Endometrial microvascular endothelial cells (primary cell): ENCODE data around the gene MAML2. TPM values are rescaled to one million over a fixed set of nuclear protein-coding genes. Genes with fewer than 3 reads are reported as not detected.

ENCODE experiments used
- in situ Hi-C: cut with HindIII; loops from 2 replicates; pipeline ENCODE4 v1.10.0; 2017; ENCODE audit warnings: low sequenced_read_pairs, low pct_unique_long_range_greater_than_20kb; ENCODE audit errors: inconsistent ontology term
- total RNA-seq: library from RNA; depleted of rRNA; stranded (reverse); fragments of >200 nt; gene quantifications from one replicate; pipeline ENCODE4 v1.2.3, GENCODE V29; 2015; ENCODE audit errors: inconsistent ontology term

Gene MAML2
- total RNA-seq, 1 donor from 2014 or later: 4.0 TPM

DNA sequence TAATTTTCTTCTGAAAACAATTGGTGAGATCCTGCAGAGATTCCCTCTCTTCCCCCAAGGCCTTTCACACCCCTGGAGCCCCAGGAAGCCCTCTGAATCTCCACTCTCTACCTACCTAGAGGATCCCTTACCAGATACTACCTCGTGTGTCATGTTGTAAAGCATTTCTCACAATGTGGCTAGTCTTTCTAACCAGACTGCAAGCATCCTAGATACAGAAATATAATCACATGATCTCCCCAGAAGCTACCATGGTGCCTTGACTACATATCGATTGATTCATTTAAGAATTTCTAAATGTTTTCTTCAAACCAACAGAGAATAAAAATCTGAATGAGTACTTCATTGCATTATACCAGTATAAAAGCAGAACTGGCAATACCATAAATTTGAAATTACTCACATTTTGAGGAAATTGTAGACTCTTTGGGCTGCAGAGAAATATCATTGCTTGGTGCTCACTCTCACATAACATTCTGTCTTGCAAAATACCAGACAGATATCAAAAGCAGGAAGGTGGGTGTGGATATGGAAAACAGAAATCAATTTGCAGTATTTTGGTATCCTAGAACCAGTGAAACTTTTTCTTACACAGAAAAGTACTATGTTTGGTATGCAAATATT, 113.5 kb downstream of the MAML2 start:
- in situ Hi-C loops: no loop called here

DNA sequence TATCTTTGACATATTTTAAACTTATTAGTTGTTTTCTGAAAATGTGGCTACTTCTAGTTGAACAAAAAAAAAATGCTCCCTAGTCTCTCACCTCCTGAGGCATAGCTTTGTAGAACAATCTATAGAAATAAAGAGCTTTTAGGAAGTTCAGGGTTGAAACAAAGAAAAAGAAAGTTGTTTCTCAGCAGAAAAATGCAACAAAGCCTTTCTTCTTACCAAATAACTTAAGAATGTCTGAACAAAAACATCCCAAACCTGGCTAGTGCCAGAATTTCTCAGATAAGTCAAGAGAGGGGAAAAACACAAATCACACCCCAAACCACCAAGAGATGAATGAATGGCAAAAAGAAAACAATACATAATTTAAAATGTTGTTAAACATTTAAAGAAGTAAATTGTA, 114.1 kb downstream of the MAML2 start:
- in situ Hi-C loops: no loop called here

DNA sequence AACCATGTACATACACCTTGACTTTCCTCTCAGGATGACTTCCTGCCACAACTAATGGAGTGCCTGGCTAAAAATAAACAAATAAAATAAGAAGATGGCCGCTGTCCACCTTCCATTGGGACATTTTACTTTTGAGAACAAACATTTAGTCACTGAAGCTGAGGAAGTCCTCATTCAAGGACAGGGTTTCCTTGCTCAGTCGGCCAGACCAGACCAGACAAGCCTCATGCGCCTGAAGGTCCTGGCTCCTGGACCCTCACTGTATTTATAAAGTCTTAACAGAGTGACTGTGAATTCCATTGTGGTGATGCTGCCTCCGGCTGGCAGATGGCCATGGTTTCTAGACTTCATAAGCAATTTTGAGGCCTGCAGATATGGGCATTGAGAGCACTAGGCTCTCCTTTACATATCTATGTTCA, 114.5 kb downstream of the MAML2 start:
- in situ Hi-C loops: no loop called here

GRCh38 chr11:96227244-96227643, 115.8 kb downstream of the MAML2 start:
- in situ Hi-C loops: no loop called here

DNA sequence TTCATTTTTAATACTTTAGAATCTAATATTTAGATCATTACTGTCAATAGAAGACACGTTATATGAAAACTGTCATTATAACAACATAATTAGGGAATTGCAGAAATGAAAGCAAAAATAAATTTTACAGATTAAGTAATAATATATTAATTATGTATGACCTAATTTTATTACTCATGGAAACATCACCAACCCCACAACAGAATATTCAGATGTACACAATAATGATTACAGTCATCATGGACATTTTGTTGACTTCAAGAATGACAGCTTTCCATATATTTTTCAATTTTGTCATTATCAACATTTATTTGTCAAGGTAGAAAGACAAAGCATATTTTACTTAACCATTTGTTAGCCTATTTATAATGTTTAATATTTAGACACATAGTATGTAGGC, 119.9 kb downstream of the MAML2 start:
- in situ Hi-C loops: no loop called here

- in situ Hi-C loops: no loop called here
Measured at GRCh38 chr11:96222102-96222501, 120.9 kb downstream of the MAML2 start.

DNA sequence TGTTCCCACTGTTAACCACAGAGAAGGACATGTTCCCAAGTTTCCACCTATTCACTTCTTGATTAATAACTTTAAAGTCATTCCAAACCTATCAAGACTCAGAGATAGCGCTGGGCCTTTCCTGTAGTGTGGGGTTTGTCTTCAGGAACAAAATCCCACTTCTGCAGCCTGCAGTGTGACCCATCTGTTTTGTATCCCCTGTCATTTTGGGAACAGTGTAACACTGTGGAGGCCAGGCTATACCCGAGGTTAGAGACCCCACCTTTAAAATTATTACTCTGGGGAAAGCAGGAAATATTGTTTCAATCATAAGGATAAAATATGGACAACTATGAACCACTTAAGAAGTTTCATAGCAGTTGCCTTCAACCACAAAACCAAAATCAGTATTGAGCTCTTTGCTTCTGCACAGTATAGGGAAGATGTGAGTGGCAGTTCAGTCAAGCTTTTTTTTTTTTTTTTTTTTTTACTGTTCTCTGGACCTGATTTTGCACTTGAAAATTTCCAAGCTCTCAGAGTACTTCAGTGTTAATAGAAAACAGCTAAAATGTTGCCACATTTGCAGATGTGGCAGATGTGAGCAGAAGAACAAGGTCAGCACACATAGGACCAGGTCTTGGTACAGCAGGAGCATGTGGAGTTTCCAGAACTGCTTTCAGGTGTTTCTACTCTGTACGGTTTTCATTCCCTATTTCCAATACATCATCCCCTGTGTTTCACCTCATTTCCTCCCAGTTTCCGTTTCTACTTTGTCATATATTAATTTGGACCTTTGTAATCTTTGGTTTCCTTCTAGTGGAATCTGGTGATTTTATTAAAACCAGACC, 121.5 kb downstream of the MAML2 start:
- in situ Hi-C loops: no loop called here

DNA sequence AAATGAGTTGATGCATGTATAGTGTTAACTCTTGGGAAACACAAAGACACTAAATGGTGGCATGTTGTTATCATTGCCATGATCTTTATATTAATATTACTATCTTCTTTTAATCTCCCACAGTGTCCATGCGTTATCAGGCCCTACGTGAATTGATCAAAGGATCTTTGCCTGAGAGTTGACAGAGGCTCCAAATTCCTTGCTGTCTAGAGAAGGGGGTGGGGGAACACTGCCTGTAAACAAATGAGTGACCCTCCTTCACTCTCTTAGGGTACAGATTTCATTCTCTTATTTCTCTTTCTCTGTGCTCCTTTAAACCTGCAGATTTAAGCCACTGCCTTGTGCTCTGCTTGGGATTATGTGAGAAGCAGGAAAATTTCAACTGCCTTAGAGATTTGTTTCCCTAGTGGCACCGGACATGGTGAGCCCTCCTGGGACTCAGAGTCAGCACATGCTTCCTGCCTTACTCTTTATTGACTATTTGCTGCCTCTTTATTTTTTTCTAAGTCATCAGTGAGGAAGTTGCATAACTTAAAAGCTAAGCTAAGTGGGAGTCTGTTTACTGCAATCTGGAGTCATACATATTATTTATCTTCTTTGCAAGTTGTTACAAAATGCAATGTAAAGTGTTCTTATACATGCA, 122.9 kb downstream of the MAML2 start:
- in situ Hi-C loops: no loop called here

- in situ Hi-C loops: no loop called here
Measured at GRCh38 chr11:96218901-96219300, 124.1 kb downstream of the MAML2 start.

DNA sequence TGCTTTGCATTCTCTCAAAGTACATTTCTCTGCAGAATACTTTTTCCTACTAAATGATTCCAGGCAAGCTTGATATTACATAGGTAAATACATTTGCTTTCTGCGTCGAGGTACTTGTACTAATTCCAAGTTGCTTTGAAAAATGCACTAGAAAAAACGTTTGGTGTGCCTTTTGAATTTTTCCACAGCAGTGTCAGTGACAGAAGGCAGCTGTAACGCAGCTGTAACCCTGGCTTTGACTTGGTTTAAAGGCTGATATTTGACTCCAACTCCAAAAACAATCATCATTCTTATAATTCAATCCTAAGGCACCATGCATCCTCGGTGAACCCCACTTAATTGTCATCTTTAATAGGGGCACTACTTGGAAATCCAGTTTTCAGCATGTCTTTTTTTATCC, 125.0 kb downstream of the MAML2 start:
- in situ Hi-C loops: no loop called here

GRCh38 chr11:96217206-96217605, 125.8 kb downstream of the MAML2 start:
- in situ Hi-C loops: no loop called here

GRCh38 chr11:96215826-96216225, 127.2 kb downstream of the MAML2 start:
- in situ Hi-C loops: no loop called here

DNA sequence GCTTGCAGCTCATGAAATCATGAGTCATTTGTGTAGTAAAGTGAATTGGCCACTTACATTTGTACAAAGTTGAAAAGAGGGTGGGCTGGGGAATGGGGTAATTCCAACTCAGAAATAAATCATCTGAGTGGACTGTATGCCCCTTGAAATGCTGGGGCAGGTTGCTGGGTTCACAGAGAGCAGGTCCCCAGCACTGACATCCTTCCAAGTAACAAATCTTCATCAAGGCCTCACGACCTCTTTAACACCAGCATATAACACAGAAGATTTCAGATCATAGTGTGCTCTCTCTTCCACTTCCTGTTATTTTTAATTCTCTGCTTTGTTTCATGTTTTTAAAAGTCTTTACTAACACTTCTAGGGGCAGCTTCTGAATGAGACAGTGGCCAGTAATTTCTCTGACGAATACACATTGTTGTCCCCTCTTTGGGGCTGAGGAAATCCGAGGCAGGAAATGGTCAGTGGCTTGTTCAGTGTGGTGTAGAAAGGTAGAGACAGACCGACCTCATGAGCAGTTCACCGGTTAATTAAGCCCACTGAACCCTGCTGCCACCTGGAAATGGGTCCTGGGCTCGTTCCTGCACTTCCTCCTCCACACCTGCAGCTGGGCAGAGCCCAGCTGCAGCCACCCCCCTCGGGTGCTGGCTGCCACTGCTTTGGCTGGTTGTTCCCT, 127.7 kb downstream of the MAML2 start:
- in situ Hi-C loops: no loop called here

- in situ Hi-C loops: no loop called here
Measured at GRCh38 chr11:96214777-96215109, 128.3 kb downstream of the MAML2 start.

DNA sequence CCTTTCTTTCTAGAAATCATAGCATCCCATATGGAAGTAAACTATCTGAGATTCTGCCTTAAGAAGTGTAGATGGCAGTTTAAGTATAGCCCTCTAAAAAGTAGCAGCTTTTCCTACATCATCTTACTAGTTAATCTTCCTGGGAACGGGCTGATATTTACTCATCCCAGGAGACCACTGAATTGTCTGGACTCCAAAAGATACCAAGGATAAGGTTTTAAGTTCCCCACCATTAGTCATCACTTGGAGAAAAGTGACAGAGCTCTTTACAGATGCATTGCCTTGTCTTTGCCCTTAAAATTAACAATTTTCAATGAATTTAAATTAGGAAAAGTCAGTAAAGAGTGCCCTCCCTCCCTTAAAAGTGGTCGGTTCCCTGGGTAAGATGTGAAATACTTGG, 129.5 kb downstream of the MAML2 start:
- in situ Hi-C loops: no loop called here

DNA sequence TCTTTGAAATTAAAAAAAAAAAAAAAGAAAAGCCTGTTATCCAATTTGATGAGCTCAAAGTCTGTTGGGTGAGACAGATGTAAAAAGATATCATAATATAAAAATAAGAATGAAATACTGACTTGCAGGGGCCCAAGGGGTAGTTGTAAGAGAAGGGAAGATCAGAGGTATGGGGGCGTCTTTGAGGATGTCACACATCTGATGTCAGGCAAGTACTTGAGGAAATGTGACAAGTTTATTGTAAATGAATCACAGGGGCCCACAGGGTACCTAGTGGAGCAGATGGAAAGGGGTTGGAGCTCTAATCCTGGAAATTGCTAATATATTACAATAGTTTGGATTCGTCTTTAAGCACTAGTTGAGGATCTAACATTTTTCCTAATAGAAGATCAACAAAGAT, 131.6 kb downstream of the MAML2 start:
- in situ Hi-C loops: no loop called here

DNA sequence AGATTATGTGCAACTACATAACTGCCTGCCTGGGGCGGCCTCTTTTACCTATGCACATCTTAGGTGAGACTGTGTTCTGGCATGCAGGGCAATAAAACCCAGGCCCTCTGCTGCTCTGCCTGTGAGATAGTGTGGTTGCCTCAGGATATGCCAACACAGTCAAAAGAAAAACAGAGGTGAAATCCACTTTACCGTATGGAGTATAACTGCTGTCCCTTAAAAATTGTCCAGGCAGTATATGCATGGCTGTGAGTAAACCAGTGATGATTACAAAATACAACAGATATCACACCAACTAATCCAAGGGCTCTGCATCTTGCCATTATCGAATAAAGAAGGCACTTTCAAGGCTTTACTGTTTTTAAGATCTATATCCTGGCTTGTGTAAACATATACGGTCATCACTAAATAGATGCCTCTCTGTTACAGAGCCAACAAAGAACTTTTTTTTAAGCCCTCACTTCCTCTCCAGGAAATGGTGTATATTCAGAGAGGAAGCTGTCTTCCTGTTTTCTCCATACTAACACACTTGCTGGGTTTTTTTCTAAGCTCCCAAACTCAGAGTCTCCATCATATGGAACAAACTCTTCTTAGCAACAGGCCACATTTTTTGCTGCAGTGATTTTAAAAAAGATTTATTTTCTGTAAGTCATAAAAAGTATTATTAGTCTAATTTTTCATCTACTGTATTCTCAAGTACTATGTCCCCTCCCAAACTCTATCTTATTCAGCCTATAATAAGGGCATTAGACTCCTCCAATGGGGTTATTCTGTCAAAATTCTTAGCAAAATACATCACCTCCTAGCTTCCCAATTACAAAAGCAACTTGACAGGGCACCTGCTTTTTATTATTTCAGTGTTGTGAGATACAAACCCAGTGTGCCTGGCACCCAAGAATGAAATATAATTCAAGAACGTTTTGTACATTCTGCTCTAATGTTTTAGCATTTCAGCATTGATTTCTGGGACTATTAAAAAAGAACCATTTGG, 135.2 kb downstream of the MAML2 start:
- in situ Hi-C loops: no loop called here

GRCh38 chr11:96206955-96207354, 136.0 kb downstream of the MAML2 start:
- in situ Hi-C loops: no loop called here

- in situ Hi-C loops: no loop called here
Measured at GRCh38 chr11:96205460-96205809, 137.6 kb downstream of the MAML2 start.
